HCT116 (cell line): ENCODE data around the gene VCPKMT.

ENCODE experiments used
- CTCF ChIP-seq, 3 experiments: fragments of 200-600 bp in 1 of 3; sonication (generic) in 1 of 3; IDR thresholded peaks in 2 of 3; conservative IDR thresholded peaks in 1 of 3; 2 replicates each; pipeline ENCODE4 v1.5.1; 2012 to 2017; ENCODE audit warnings: low read depth in 2 of 3, low read length in 2 of 3, antibody characterized with exemption in 1 of 3, borderline replicate concordance in 1 of 3, control low read depth in 1 of 3, mild to moderate bottlenecking in 1 of 3, mixed read lengths in 1 of 3, mixed run types in 1 of 3, moderate library complexity in 1 of 3; ENCODE audit not compliant: insufficient read depth in 1 of 3
- EZH2 ChIP-seq: fragments of 200-600 bp; sonication (generic); IDR thresholded peaks from 2 replicates; pipeline ENCODE4 v1.6.1; 2017; ENCODE audit warnings: antibody characterized with exemption, mixed run types
- EZH2phosphoT487 ChIP-seq: fragments of 200-600 bp; IDR thresholded peaks from 2 replicates; pipeline ENCODE4 v1.6.1; 2018; ENCODE audit warnings: antibody characterized with exemption, borderline replicate concordance
- FOSL1 ChIP-seq: IDR thresholded peaks from 2 replicates; pipeline ENCODE4 v1.6.1; 2012; ENCODE audit warnings: low read depth
- MAX ChIP-seq: IDR thresholded peaks from 2 replicates; pipeline ENCODE4 v1.6.1; 2012
- POLR2A ChIP-seq: IDR thresholded peaks from 2 replicates; pipeline ENCODE4 v1.7.0; 2011; ENCODE audit warnings: borderline replicate concordance; ENCODE audit not compliant: insufficient read depth, insufficient read length; ENCODE audit errors: extremely low read depth
- RAD21 ChIP-seq: IDR thresholded peaks from 2 replicates; pipeline ENCODE4 v1.6.1; 2012; ENCODE audit warnings: low read depth, mild to moderate bottlenecking
- SP1 ChIP-seq: IDR thresholded peaks from 2 replicates; pipeline ENCODE4 v1.6.1; 2012; ENCODE audit warnings: low read depth
- SRF ChIP-seq: IDR thresholded peaks from 2 replicates; pipeline ENCODE4 v1.6.1; 2012; ENCODE audit warnings: low read depth
- TCF7L2 ChIP-seq: IDR thresholded peaks from 2 replicates; pipeline ENCODE4 v1.7.0; 2011; ENCODE audit warnings: borderline replicate concordance, inconsistent platforms; ENCODE audit not compliant: insufficient read depth, insufficient read length; ENCODE audit errors: extremely low read depth

DNA sequence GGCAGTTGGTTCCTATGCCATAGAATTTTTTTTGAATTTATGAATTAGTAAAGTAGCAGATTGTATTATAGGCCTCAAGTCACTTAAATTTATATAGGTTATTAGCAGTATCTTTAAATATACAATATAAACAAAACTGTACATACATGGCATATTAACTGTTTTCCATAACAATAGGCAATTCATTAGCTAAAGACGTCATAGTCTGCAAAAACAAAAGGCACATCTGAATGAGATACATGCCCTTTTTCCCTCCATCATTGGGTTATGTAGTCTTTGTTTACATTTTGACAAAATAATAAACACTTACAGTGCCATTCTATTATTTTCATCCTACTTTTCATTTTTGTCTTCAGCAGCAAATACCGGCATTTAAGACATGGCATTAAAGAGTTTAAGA is 1.1 kb upstream of the VCPKMT start:
- TF ChIP-seq TCF7L2 (no peak), FOSL1 (no peak), POLR2A (no peak), SRF (no peak), CTCF (IDR thresholded peaks at IDR 0.05 in 2 of 3, conservative IDR thresholded peaks at IDR 0.05 in 1 of 3; ENCODE audit: borderline replicate concordance in 1 of 3, insufficient read depth in 1 of 3, low read depth in 2 of 3, low read length in 2 of 3) (no peak), EZH2 (no peak), EZH2phosphoT487 (no peak), SP1 (no peak), RAD21 (no peak), MAX (no peak)
